A549 (cell line): ENCODE measurements around the gene CASP7. TPM values are rescaled to one million over a fixed set of nuclear protein-coding genes. Genes with fewer than 3 reads are reported as not detected.
A peak's percentile ranks its signal among the peaks of the same experiment; 100 is the strongest.

Experiments used
- ATAC-seq, 2 experiments: fragments of 200-7000 bp in 1 of 2; fragments of >200 bp in 1 of 2; cut with Nextera tagmentation in 1 of 2; cut with Tn5 transposase in 1 of 2; 3 replicates each; pipeline versions ENCODE4 v1.8.0 to v1.9.1; 2018 to 2020; ENCODE audit warnings: mild to moderate bottlenecking in 1 of 2, moderate library complexity in 1 of 2
- CTCF ChIA-PET: fragments of 300-600 bp; sonication (Branson Sonifier 250); formaldehyde crosslinking; extraction: SDS; loops from one replicate; lab custom pipeline; 2021; ENCODE audit warnings: antibody characterized with exemption, inconsistent platforms; lab: Yijun Ruan, JAX
- POLR2A ChIA-PET: fragments of 350-600 bp; formaldehyde crosslinking; extraction: SDS; loops from one replicate; lab custom pipeline; 2021; ENCODE audit warnings: antibody characterized with exemption, inconsistent platforms; lab: Yijun Ruan, JAX
- DNase-seq, 2 experiments: peaks; one replicate each; pipeline versions ENCODE4 v3.0.0 to v3.0.0-alpha.2; 2011 to 2016; ENCODE audit warnings: low read depth in 1 of 2, low spot score in 1 of 2
- FAIRE-seq: peaks from 2 replicates; lab custom pipeline; 2011; peaks lifted over from hg19 to GRCh38; lab: Jason Lieb, UNC
- H3K27ac ChIP-seq, 2 experiments: fragments of >200 bp; sonication (Bioruptor Twin); formaldehyde crosslinking; 3 replicates each; pipeline ENCODE4 v1.5.1; 2016 to 2017
- H3K4me1 ChIP-seq: fragments of >200 bp; sonication (Bioruptor Twin); formaldehyde crosslinking; 3 replicates; pipeline ENCODE4 v1.6.1; 2016
- H3K4me2 ChIP-seq: fragments of >200 bp; sonication (Bioruptor Twin); formaldehyde crosslinking; 3 replicates; pipeline ENCODE4 v1.6.1; 2016
- H3K4me3 ChIP-seq: fragments of >200 bp; sonication (Bioruptor Twin); formaldehyde crosslinking; 3 replicates; pipeline ENCODE4 v1.5.1; 2016
- H3K9me3 ChIP-seq: fragments of >200 bp; sonication (Bioruptor Twin); formaldehyde crosslinking; 3 replicates; pipeline ENCODE4 v1.6.1; 2016
- ATOH8 ChIP-seq: fragments of 250-450 bp; sonication (Bioruptor Pico); IDR thresholded peaks from 2 replicates; pipeline ENCODE4 v1.5.0; 2020; ENCODE audit warnings: low read depth, mild to moderate bottlenecking, moderate library complexity
- CEBPB ChIP-seq, 2 experiments: fragments of >200 bp in 1 of 2; sonication (Bioruptor Twin) in 1 of 2; formaldehyde crosslinking in 1 of 2; IDR thresholded peaks; 2 replicates each; pipeline ENCODE4 v1.6.1; 2012 to 2016
- CHD4 ChIP-seq: fragments of 200-600 bp; sonication (generic); IDR thresholded peaks from 2 replicates; pipeline ENCODE4 v1.6.1; 2016; ENCODE audit warnings: antibody characterized with exemption, mild to moderate bottlenecking, borderline replicate concordance
- CTCF ChIP-seq: fragments of >200 bp; sonication (Bioruptor Twin); formaldehyde crosslinking; IDR thresholded peaks from 3 replicates; pipeline ENCODE4 v1.5.1; 2016
- EHF ChIP-seq: fragments of 250-450 bp; sonication (Bioruptor Pico); IDR thresholded peaks from 2 replicates; pipeline ENCODE4 v1.5.0; 2020; ENCODE audit warnings: mild to moderate bottlenecking
- FOSB ChIP-seq: fragments of 250-450 bp; sonication (Bioruptor Pico); IDR thresholded peaks from 2 replicates; pipeline ENCODE4 v1.5.0; 2020; ENCODE audit warnings: mild to moderate bottlenecking, moderate library complexity
- HDAC2 ChIP-seq: fragments of 200-600 bp; sonication (generic); IDR thresholded peaks from 2 replicates; pipeline ENCODE4 v1.6.1; 2016
- HOXA7 ChIP-seq: fragments of 250-450 bp; sonication (Bioruptor Pico); IDR thresholded peaks from 2 replicates; pipeline ENCODE4 v1.5.0; 2020; ENCODE audit warnings: mild to moderate bottlenecking, moderate library complexity
- HOXB5 ChIP-seq: fragments of 250-450 bp; sonication (Bioruptor Pico); IDR thresholded peaks from 2 replicates; pipeline ENCODE4 v1.5.0; 2020; ENCODE audit warnings: mild to moderate bottlenecking, moderate library complexity
- KDM5A ChIP-seq: fragments of 200-600 bp; sonication (generic); IDR thresholded peaks from 2 replicates; pipeline ENCODE4 v1.6.1; 2016; ENCODE audit warnings: antibody characterized with exemption, mild to moderate bottlenecking
- MAZ ChIP-seq: fragments of 150-350 bp; IDR thresholded peaks from 2 replicates; pipeline ENCODE4 v1.6.1; 2014; ENCODE audit warnings: antibody characterized with exemption, low read depth, low read length, borderline replicate concordance
- NR3C1 ChIP-seq: fragments of >200 bp; sonication (Bioruptor Twin); formaldehyde crosslinking; IDR thresholded peaks from 3 replicates; pipeline ENCODE4 v1.6.1; 2017
- PBX3 ChIP-seq: IDR thresholded peaks from 2 replicates; pipeline ENCODE4 v1.6.1; 2012
- POLR2A ChIP-seq: IDR thresholded peaks from 2 replicates; pipeline ENCODE4 v1.6.1; 2012; ENCODE audit warnings: mild to moderate bottlenecking, low read length
- POLR2AphosphoS2 ChIP-seq: conservative IDR thresholded peaks from 2 replicates; pipeline ENCODE4 v1.6.1; 2012; ENCODE audit warnings: low read length, improper control_type of control experiment, inconsistent platforms
- RAD21 ChIP-seq, 2 experiments: fragments of >200 bp in 1 of 2; sonication (Bioruptor Twin) in 1 of 2; formaldehyde crosslinking in 1 of 2; IDR thresholded peaks in 1 of 2; conservative IDR thresholded peaks in 1 of 2; 2 replicates in 1 of 2; 3 replicates in 1 of 2; pipeline ENCODE4 v1.6.1; 2012 to 2018; ENCODE audit warnings: inconsistent platforms in 1 of 2
- RCOR1 ChIP-seq: fragments of 150-350 bp; IDR thresholded peaks from 2 replicates; pipeline ENCODE4 v1.6.1; 2014; ENCODE audit warnings: antibody characterized with exemption, low read length, low read depth
- SMC3 ChIP-seq: fragments of >200 bp; sonication (Bioruptor Twin); formaldehyde crosslinking; IDR thresholded peaks from 3 replicates; pipeline ENCODE4 v1.6.1; 2018; ENCODE audit warnings: inconsistent platforms
- ZC3H11A ChIP-seq: fragments of 450-650 bp; IDR thresholded peaks from 2 replicates; pipeline ENCODE4 v1.6.1; 2014; ENCODE audit warnings: antibody characterized with exemption, mild to moderate bottlenecking
- WGBS: methylation state at CpG from one replicate; pipeline ENCODE4 v1.1.6; 2017; ENCODE audit errors: missing lambda C conversion rate; 5-methylcytosine and 5-hydroxymethylcytosine counted together
- polyA plus RNA-seq, 4 experiments: library from polyadenylated mRNA; depleted of rRNA in 3 of 4; stranded (reverse); fragments of >200 nt; fragmentation: RNase III in 1 of 4; extraction: RNeasy Plus Mini Kit Qiagen cat#74134 plus additional on column Dnase treatment in 1 of 4; gene quantifications; 2 replicates in 3 of 4; 3 replicates in 1 of 4; pipeline ENCODE4 v1.2.3, GENCODE V29; 2011 to 2017

Gene CASP7
- polyA plus RNA-seq, 2 of the 4 experiments (the other 2 are of a cell fraction), result 22.6 to 29.7 TPM

GRCh38 chr10:113733635-113734034 lies 53.9 kb downstream of the CASP7 start:
- Histone ChIP-seq H3K4me2 (no peak overlapping the region), H3K4me3 (no peak overlapping the region), H3K4me1 (peaks cover 13% of the 10 kb centered on the region), H3K27ac (no peak overlapping the region)
- POLR2A ChIA-PET, result interaction anchor here (0.6 kb wide), 1 partner anchor 46 kb away, joined by 3 read pairs; no protein-coding TSS in a partner anchor
- no peak for TF ChIP-seq NR3C1
- TF ChIP-seq RCOR1, result no peak
- no peak for TF ChIP-seq PBX3
- TF ChIP-seq, all 56 proteins: peak for 0
- ATAC-seq (no peak), DNase-seq (no peak), FAIRE-seq (no peak)
- no peaks in the 10 kb centered on the region for H3K9me3 ChIP-seq
- CTCF ChIA-PET, result interaction anchor here (1.3 to 2.4 kb wide), 3 partner anchors 12 to 369 kb away, joined by 5 to 6 read pairs (median 5); no protein-coding TSS in a partner anchor
- 84% methylated on average over 4 of the region's 4 CpGs for WGBS

- Histone ChIP-seq H3K4me1 (peaks cover 13% of the 10 kb centered on the region), H3K4me3 (no peak overlapping the region), H3K4me2 (peak overlapping the region; percentile 39; the same call in 2 of the 3 replicates), H3K27ac (peak overlapping the region in 1 of 2 experiments; percentile 33; a peak in 2 of 6 replicates), H3K9me3 (no peaks in the 10 kb centered on the region)
- ATAC-seq, result peak; percentile 84 to 85
- peak; percentile 16 to 60 for DNase-seq
- POLR2A ChIA-PET, result no interaction called here
- 8% methylated on average over 2 of the region's 2 CpGs for WGBS
- TF ChIP-seq ZC3H11A (no peak), FOSB (CRISPR knock-in tag) (no peak), ATOH8 (CRISPR knock-in tag) (no peak), KDM5A (no peak), HOXA7 (CRISPR knock-in tag) (no peak), HOXB5 (CRISPR knock-in tag) (no peak), RAD21 (conservative IDR thresholded peaks at IDR 0.05 in 1 of 2, IDR thresholded peaks at IDR 0.05 in 1 of 2) (peak; percentile 63 to 72), NR3C1 (no peak), CTCF (peak; percentile 30; the same call in 1 of the 3 replicates), CEBPB (IDR thresholded peaks at IDR 0.05) (peak; percentile 77 to 93; a peak in 3 of 4 replicates), POLR2AphosphoS2 (no peak), CHD4 (no peak), SMC3 (peak; percentile 48; the same call in 1 of the 3 replicates), POLR2A (no peak), EHF (CRISPR knock-in tag) (no peak), MAZ (no peak)
- no peak for FAIRE-seq
- CTCF ChIA-PET, result interaction anchor here (0.6 to 1.5 kb wide), 7 partner anchors 10 to 367 kb away, joined by 3 to 4 read pairs (median 3); no protein-coding TSS in a partner anchor
Measured at GRCh38 chr10:113735913-113736312, 56.2 kb downstream of the CASP7 start.

GRCh38 chr10:113736576-113736975 lies 56.9 kb downstream of the CASP7 start:
- WGBS, result 19% methylated on average over 1 of the region's 1 CpG
- no peak for DNase-seq
- no peak for ATAC-seq
- H3K4me3 ChIP-seq, result no peak overlapping the region
- TF ChIP-seq HDAC2, result no peak
- TF ChIP-seq, all 56 proteins: peak for 0
- ChIA-PET POLR2A (no interaction called here), CTCF (interaction anchor here (0.6 to 1.9 kb wide), 8 partner anchors 10 to 366 kb away, joined by 3 to 5 read pairs (median 3); no protein-coding TSS in a partner anchor)
- FAIRE-seq, result no peak
- peak overlapping the region in 1 of 2 experiments; percentile 33; a peak in 2 of 6 replicates for H3K27ac ChIP-seq
- H3K4me2 ChIP-seq, result peak overlapping the region; percentile 39; the same call in 2 of the 3 replicates
- H3K4me1 ChIP-seq, result peaks cover 13% of the 10 kb centered on the region
- no peaks in the 10 kb centered on the region for H3K9me3 ChIP-seq
